ENCODE data around the gene ERFL.

GRCh38 chr19:41890936-41891335, 37.3 kb downstream of the ERFL start:
- TF ChIP-seq YY1 (IDR thresholded peaks at IDR 0.05; ENCODE audit: extremely low read depth, insufficient replicate concordance, low read depth, low read length) (no peak), RAD21 (IDR thresholded peaks at IDR 0.05; ENCODE audit: low read depth) (no peak), CTCF (IDR thresholded peaks at IDR 0.05 in 2 of 3, conservative IDR thresholded peaks at IDR 0.05 in 1 of 3; ENCODE audit: borderline replicate concordance in 1 of 3, insufficient read depth in 1 of 3, low read depth in 2 of 3, low read length in 2 of 3) (no peak), SIN3A (IDR thresholded peaks at IDR 0.05; ENCODE audit: low read depth) (no peak), POLR2A (IDR thresholded peaks at IDR 0.05; ENCODE audit: borderline replicate concordance, extremely low read depth, insufficient read depth, insufficient read length) (no peak), ZNF274 (IDR thresholded peaks at IDR 0.05; ENCODE audit: low read depth, low read length) (no peak), TCF7L2 (IDR thresholded peaks at IDR 0.05; ENCODE audit: borderline replicate concordance, extremely low read depth, insufficient read depth, insufficient read length) (no peak), ATF3 (IDR thresholded peaks at IDR 0.05) (no peak), POLR2AphosphoS5 (IDR thresholded peaks at IDR 0.05; ENCODE audit: low read depth, low read length) (no peak), SP1 (IDR thresholded peaks at IDR 0.05; ENCODE audit: low read depth) (no peak), SRF (IDR thresholded peaks at IDR 0.05; ENCODE audit: low read depth) (no peak), ZFX (IDR thresholded peaks at IDR 0.05) (no peak), EZH2 (IDR thresholded peaks at IDR 0.05) (no peak)

Measured in HCT116 (cell line).